GM23338 (cell line): Measurements from ENCODE around the gene DUSP6. TPM values are rescaled to one million over a fixed set of nuclear protein-coding genes. Genes with fewer than 3 reads are reported as not detected.

Experiments
- ATAC-seq: fragments of 200-7000 bp; cut with Tn5 transposase; 3 replicates; pipeline ENCODE4 v1.9.1; 2020
- DNase-seq: peaks from one replicate; pipeline ENCODE4 v3.0.0-alpha.2; 2015; ENCODE audit warnings: low spot score
- H2AFZ ChIP-seq: fragments of 200-600 bp; sonication (generic); 2 replicates; pipeline ENCODE4 v1.8.0; 2016; ENCODE audit warnings: antibody characterized with exemption, mild to moderate bottlenecking, moderate library complexity
- H3F3A ChIP-seq: fragments of 200-600 bp; sonication (generic); replicated peaks from 2 replicates; pipeline ENCODE4 v1.8.0; 2017; ENCODE audit warnings: antibody characterized with exemption, mixed run types, low read depth
- H3K27ac ChIP-seq: fragments of 200-600 bp; sonication (generic); 2 replicates; pipeline ENCODE4 v1.6.1; 2016; ENCODE audit warnings: low read depth
- H3K27me3 ChIP-seq: fragments of 200-600 bp; sonication (generic); 2 replicates; pipeline ENCODE4 v1.8.0; 2016; ENCODE audit warnings: mild to moderate bottlenecking, mixed run types, moderate library complexity; ENCODE audit not compliant: insufficient read depth
- H3K36me3 ChIP-seq: fragments of 200-600 bp; sonication (generic); 2 replicates; pipeline ENCODE4 v1.8.0; 2016; ENCODE audit warnings: mild to moderate bottlenecking; ENCODE audit not compliant: insufficient read depth
- H3K4me1 ChIP-seq: fragments of 200-600 bp; sonication (generic); 2 replicates; pipeline ENCODE4 v1.8.0; 2016; ENCODE audit warnings: mild to moderate bottlenecking, moderate library complexity; ENCODE audit not compliant: insufficient read depth
- H3K4me2 ChIP-seq: fragments of 200-600 bp; sonication (generic); 2 replicates; pipeline ENCODE4 v1.7.1; 2017; ENCODE audit warnings: mixed run types
- H3K4me3 ChIP-seq: fragments of 200-600 bp; sonication (generic); 2 replicates; pipeline ENCODE4 v1.6.1; 2016; ENCODE audit warnings: mixed run types
- H3K79me2 ChIP-seq: fragments of 200-600 bp; sonication (generic); replicated peaks from 2 replicates; pipeline ENCODE4 v1.8.0; 2017; ENCODE audit warnings: mild to moderate bottlenecking; ENCODE audit not compliant: insufficient read depth
- H3K9me2 ChIP-seq: fragments of 200-600 bp; sonication (generic); 2 replicates; pipeline ENCODE4 v1.8.0; 2017; ENCODE audit not compliant: insufficient read depth
- H4K20me1 ChIP-seq: fragments of 200-600 bp; sonication (generic); replicated peaks from 2 replicates; pipeline ENCODE4 v1.8.0; 2017; ENCODE audit warnings: mild to moderate bottlenecking; ENCODE audit not compliant: insufficient read depth
- H3K27ac Mint-ChIP-seq: 2 replicates; pipeline ENCODE4 v1.8.0; 2020; ENCODE audit warnings: inconsistent platforms, mild to moderate bottlenecking, moderate library complexity, mixed read lengths
- H3K27me3 Mint-ChIP-seq: 3 replicates; pipeline ENCODE4 v1.8.0; 2022; ENCODE audit warnings: low read depth, mild to moderate bottlenecking, moderate library complexity, mixed read lengths, inconsistent platforms; ENCODE audit not compliant: insufficient read depth, poor library complexity
- H3K36me3 Mint-ChIP-seq: 3 replicates; pipeline ENCODE4 v1.8.0; 2021; ENCODE audit warnings: low read depth, mild to moderate bottlenecking, inconsistent platforms, moderate library complexity, mixed read lengths
- H3K4me1 Mint-ChIP-seq: 3 replicates; pipeline ENCODE4 v1.8.0; 2020; ENCODE audit warnings: mild to moderate bottlenecking, inconsistent platforms, mixed read lengths
- H3K4me3 Mint-ChIP-seq: 3 replicates; pipeline ENCODE4 v1.8.0; 2021; ENCODE audit warnings: moderate library complexity, mild to moderate bottlenecking, inconsistent platforms, mixed read lengths
- H3K9me3 Mint-ChIP-seq: 3 replicates; pipeline ENCODE4 v1.8.0; 2020; ENCODE audit warnings: moderate library complexity, mild to moderate bottlenecking, inconsistent platforms, mixed read lengths
- CREB1 ChIP-seq: fragments of 250-450 bp; sonication (Bioruptor Pico); IDR thresholded peaks from 2 replicates; pipeline ENCODE4 v1.5.0; 2020; ENCODE audit warnings: low read depth, mild to moderate bottlenecking, moderate library complexity
- ETS1 ChIP-seq: IDR thresholded peaks from 2 replicates; pipeline ENCODE4 v1.6.1; 2016; ENCODE audit warnings: antibody characterized with exemption
- EZH2 ChIP-seq: fragments of 200-600 bp; sonication (generic); IDR thresholded peaks from one replicate; pipeline ENCODE4 v1.8.0; 2017; ENCODE audit warnings: antibody characterized with exemption, mild to moderate bottlenecking, low read depth; ENCODE audit not compliant: unreplicated experiment
- EZH2phosphoT487 ChIP-seq: fragments of 200-600 bp; sonication (generic); IDR thresholded peaks from one replicate; pipeline ENCODE4 v1.8.1; 2018; ENCODE audit warnings: antibody characterized with exemption; ENCODE audit not compliant: unreplicated experiment
- JUNB ChIP-seq: IDR thresholded peaks from one replicate; pipeline ENCODE4 v1.6.1; 2016; ENCODE audit warnings: antibody characterized with exemption; ENCODE audit not compliant: unreplicated experiment
- POLR2AphosphoS5 ChIP-seq: IDR thresholded peaks from 2 replicates; pipeline ENCODE4 v1.6.1; 2016; ENCODE audit warnings: antibody characterized with exemption, low read depth
- STAT1 ChIP-seq: IDR thresholded peaks from one replicate; pipeline ENCODE4 v1.6.1; 2016; ENCODE audit warnings: antibody characterized with exemption; ENCODE audit not compliant: unreplicated experiment
- ZNF114 ChIP-seq: fragments of 250-450 bp; sonication (Bioruptor Pico); IDR thresholded peaks from 2 replicates; pipeline ENCODE4 v1.5.0; 2020; ENCODE audit warnings: mild to moderate bottlenecking, moderate library complexity
- ZNF462 ChIP-seq: fragments of 250-450 bp; sonication (Bioruptor Pico); IDR thresholded peaks from 2 replicates; pipeline ENCODE4 v1.5.0; 2020; ENCODE audit warnings: mild to moderate bottlenecking, moderate library complexity
- polyA plus RNA-seq: library from polyadenylated mRNA; unstranded; fragments of >200 nt; fragmentation: Nextera tagmentation; extraction: Ambion mirVana; gene quantifications from 2 replicates; pipeline ENCODE4 v1.2.1, GENCODE V29; 2016
- total RNA-seq: library from RNA; depleted of rRNA; stranded (reverse); fragments of >200 nt; shearing (Covaris generic); gene quantifications from 2 replicates; pipeline ENCODE4 v1.2.3, GENCODE V29; 2014

Gene DUSP6
- total and polyA plus RNA-seq, 2 experiments from 2014 or later, result 117 to 191 TPM

GRCh38 chr12:89376202-89376529 is 23.9 kb upstream of the DUSP6 start (continued):
- TF ChIP-seq CREB1 (CRISPR knock-in tag) (no peak), ETS1 (no peak)

- DNase-seq (no peak), ATAC-seq (no peak)
- Histone ChIP-seq H2AFZ (no peak overlapping the region), H3K79me2 (no peaks in the 10 kb centered on the region), H3K9me2 (0 out of 2 replicates have a peak, but pooled peaks cover 9% of the 10 kb centered on the region), H4K20me1 (no peaks in the 10 kb centered on the region), H3K27me3 (no peaks in the 10 kb centered on the region), H3K4me3 (no peak overlapping the region), H3F3A (no peaks in the 10 kb centered on the region), H3K4me2 (peak overlapping the region; percentile 59; the same call in 1 of the 2 replicates), H3K4me1 (peaks cover 14% of the 10 kb centered on the region), H3K27ac (no peak overlapping the region), H3K36me3 (no peaks in the 10 kb centered on the region)
- no peak overlapping the region for H3K4me3 Mint-ChIP-seq
- H3K36me3 Mint-ChIP-seq, result peaks cover 3% of the 10 kb centered on the region; the same call in 1 of the 3 replicates
- peak overlapping the region; percentile 40; the same call in 1 of the 2 replicates for H3K27ac Mint-ChIP-seq
- H3K4me1 Mint-ChIP-seq, result peaks cover 22% of the 10 kb centered on the region
- H3K27me3 Mint-ChIP-seq, result peaks cover 2% of the 10 kb centered on the region
- no peak for TF ChIP-seq ZNF114
- H3K9me3 Mint-ChIP-seq, result no peaks in the 10 kb centered on the region
These were observed 21.7 kb upstream of the DUSP6 start for GRCh38 chr12:89373763-89374572.

- Histone ChIP-seq H3K4me1 (peaks cover 14% of the 10 kb centered on the region), H3K79me2 (no peaks in the 10 kb centered on the region), H3K9me2 (0 out of 2 replicates have a peak, but pooled peaks cover 7% of the 10 kb centered on the region), H3F3A (no peaks in the 10 kb centered on the region), H2AFZ (no peak overlapping the region; the same call in 1 of the 2 replicates), H3K27ac (peak overlapping the region; percentile 19; the same call in 1 of the 2 replicates), H3K36me3 (no peaks in the 10 kb centered on the region), H3K27me3 (no peaks in the 10 kb centered on the region), H3K4me3 (no peak overlapping the region), H4K20me1 (no peaks in the 10 kb centered on the region), H3K4me2 (no peak overlapping the region)
- Mint-ChIP-seq H3K27ac (no peak overlapping the region), H3K36me3 (peaks cover under 1% of the 10 kb centered on the region; the same call in 1 of the 3 replicates), H3K4me1 (peaks cover 28% of the 10 kb centered on the region), H3K27me3 (peaks cover 2% of the 10 kb centered on the region), H3K9me3 (no peaks in the 10 kb centered on the region), H3K4me3 (no peak overlapping the region)
- DNase-seq, result peak; percentile 37
- peak; percentile 81 for ATAC-seq
- TF ChIP-seq CREB1 (CRISPR knock-in tag), result no peak
- TF ChIP-seq ZNF114, result no peak
- TF ChIP-seq POLR2AphosphoS5, result no peak
- TF ChIP-seq ZNF462 (CRISPR knock-in tag), result no peak
- TF ChIP-seq EZH2, result no peak
- TF ChIP-seq JUNB, result no peak
- TF ChIP-seq STAT1, result no peak
- TF ChIP-seq EZH2phosphoT487, result no peak
- no peak for TF ChIP-seq ETS1
These were observed 20.5 kb upstream of the DUSP6 start for GRCh38 chr12:89372584-89373370.
